ENCODE data around the gene PARD3. TPM values are rescaled to one million over a fixed set of nuclear protein-coding genes. Genes with fewer than 3 reads are reported as not detected.

Gene PARD3
- total RNA-seq, 1 donor, result 42.1 TPM

DNA sequence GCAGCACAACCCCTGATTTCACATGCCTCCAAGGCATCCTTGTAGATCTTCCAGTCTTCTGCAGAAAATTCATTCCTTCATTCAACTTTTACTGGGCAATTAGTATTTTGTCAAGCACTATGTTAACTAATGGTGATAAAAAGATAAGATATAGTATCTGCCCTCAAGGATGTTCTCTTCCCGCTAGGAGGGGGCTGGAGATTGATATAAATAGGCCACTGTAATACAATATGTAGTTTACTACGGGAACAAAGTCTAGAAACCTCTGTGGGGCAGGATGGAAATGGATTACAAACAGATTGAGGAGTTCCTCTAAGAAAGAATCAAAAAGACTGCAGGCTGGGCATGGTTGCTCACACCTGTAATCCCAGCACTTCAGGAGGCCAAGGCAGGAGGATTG lies 10.3 kb upstream of the PARD3 start:
- TF ChIP-seq, protein P1, sequence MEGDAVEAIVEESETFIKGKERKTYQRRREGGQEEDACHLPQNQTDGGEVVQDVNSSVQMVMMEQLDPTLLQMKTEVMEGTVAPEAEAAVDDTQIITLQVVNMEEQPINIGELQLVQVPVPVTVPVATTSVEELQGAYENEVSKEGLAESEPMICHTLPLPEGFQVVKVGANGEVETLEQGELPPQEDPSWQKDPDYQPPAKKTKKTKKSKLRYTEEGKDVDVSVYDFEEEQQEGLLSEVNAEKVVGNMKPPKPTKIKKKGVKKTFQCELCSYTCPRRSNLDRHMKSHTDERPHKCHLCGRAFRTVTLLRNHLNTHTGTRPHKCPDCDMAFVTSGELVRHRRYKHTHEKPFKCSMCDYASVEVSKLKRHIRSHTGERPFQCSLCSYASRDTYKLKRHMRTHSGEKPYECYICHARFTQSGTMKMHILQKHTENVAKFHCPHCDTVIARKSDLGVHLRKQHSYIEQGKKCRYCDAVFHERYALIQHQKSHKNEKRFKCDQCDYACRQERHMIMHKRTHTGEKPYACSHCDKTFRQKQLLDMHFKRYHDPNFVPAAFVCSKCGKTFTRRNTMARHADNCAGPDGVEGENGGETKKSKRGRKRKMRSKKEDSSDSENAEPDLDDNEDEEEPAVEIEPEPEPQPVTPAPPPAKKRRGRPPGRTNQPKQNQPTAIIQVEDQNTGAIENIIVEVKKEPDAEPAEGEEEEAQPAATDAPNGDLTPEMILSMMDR (IDR thresholded peaks at IDR 0.05; ENCODE audit: insufficient read depth, low read length), result no peak
- no peak overlapping the region for H3K4me3 ChIP-seq (ENCODE audit: low read depth, low read length)
- DNase-seq (ENCODE audit: low read depth), result no peak

DNA sequence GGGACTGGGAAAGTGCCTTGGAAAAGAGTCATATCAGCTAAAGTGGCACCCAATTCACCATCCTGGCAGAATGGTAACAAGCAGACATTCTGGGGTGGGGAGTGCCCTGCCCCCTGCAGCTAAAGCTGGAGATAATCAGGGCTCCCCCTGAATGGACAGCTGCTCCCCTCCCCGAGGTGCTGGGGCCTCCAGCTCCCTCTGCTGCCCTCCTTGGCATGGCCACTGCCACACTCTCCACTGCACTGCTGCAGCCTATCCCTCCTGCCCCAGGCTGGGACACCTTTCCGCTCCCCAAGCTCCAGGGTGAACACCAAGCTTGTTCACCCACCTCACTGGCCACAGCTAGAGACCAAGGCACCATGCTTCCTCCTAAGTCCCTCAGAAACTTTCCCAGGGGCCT lies 9.8 kb upstream of the PARD3 start:
- no peak overlapping the region for H3K4me3 ChIP-seq (ENCODE audit: low read depth, low read length)
- TF ChIP-seq, protein P1 (IDR thresholded peaks at IDR 0.05; ENCODE audit: insufficient read depth, low read length), result peak; percentile 6
- DNase-seq (ENCODE audit: low read depth), result no peak

DNA sequence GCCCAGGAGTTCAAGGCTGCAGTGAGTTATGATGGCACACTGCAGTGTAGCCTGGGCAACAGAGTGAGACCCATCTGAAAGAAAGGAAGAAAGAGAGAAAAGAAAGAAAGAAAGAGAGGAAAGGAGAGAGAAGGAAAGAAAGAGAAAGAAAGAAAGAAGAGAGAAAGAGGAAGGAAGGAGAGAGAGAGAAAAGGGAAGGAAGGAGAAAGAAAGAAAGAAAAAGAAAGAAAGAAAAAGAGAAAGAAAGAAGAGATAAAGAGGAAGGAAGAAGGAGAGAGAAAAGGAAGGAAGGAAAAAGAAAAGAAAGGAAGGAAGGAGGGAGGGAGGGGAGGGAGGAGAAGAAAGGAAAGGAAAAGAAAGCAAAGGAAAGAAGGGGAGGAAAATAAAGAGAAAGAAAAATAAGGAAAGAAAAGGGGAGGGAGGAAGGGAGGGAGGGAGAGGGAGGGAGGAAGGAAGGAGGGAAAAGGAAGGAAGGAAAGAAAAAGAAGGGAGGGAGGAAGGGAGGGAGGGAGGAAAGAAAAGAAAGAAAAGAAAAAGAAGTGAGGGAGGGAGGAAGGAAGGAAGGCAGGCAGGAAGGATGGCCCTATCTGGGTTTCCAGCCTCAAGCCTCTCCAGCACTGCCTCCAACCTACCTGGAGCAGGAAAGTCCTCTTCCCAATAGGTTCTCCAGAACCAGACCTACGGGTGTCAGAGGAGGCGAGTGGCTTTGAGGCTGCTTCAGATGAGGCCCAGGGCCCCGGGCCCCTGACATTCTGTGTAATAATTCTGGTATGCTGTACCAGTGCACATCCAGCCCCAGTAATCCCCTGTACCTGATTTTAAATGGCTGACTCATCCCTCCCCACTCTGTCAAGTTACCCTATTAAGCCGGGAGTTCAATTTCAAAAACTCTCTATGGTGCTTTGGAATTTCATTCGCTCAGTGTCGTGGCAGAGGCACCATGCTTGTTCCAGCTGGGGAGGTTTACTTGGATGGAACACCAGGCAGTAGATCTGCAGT lies 6.8 kb upstream of the PARD3 start:
- no peak for DNase-seq (ENCODE audit: low read depth)
- TF ChIP-seq, protein P1 (IDR thresholded peaks at IDR 0.05; ENCODE audit: insufficient read depth, low read length), result no peak
- no peak overlapping the region for H3K4me3 ChIP-seq (ENCODE audit: low read depth, low read length)

DNA sequence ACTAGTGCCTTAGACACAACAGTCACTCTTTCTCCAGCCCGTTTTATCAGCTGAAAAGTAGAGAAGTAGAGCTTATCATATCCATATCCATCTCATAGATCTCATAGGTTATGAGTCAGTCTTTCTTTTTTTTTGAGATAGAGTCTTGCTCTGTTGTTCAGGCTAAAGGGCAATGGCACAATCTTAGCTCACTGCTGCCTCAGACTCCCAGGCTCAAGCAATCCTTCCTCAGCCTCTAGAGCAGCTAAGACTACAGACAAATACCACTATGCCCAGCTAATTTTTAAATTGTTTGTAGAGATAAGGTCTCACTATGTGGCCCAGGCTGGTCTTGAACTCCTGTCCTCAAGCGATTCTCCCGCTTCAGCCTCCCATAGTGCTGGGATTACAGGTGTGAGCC lies 2.5 kb upstream of the PARD3 start:
- no peak overlapping the region for H3K4me3 ChIP-seq (ENCODE audit: low read depth, low read length)
- TF ChIP-seq, protein P1 (IDR thresholded peaks at IDR 0.05; ENCODE audit: insufficient read depth, low read length), result no peak
- no peak for DNase-seq (ENCODE audit: low read depth)

DNA sequence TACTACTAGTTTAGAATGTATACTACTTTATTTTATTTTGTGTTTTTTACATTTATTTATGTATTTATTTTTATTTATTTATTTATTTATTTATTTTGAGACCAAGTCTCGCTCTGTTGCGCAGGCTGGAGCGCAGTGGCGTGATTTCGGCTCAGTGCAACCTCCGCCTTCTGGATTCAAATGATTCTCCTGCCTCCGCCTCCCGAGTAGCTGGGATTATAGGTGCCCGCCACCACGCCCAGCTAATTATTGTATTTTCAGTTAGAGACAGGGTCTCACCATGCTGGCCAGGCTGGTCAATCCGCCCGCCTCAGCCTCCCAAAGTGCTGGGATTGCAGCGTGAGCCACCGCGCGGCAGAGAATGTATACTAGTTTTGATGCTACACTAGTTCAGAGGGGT lies 2.0 kb upstream of the PARD3 start:
- DNase-seq (ENCODE audit: low read depth), result no peak
- TF ChIP-seq, protein P1 (IDR thresholded peaks at IDR 0.05; ENCODE audit: insufficient read depth, low read length), result no peak
- no peak overlapping the region for H3K4me3 ChIP-seq (ENCODE audit: low read depth, low read length)

DNA sequence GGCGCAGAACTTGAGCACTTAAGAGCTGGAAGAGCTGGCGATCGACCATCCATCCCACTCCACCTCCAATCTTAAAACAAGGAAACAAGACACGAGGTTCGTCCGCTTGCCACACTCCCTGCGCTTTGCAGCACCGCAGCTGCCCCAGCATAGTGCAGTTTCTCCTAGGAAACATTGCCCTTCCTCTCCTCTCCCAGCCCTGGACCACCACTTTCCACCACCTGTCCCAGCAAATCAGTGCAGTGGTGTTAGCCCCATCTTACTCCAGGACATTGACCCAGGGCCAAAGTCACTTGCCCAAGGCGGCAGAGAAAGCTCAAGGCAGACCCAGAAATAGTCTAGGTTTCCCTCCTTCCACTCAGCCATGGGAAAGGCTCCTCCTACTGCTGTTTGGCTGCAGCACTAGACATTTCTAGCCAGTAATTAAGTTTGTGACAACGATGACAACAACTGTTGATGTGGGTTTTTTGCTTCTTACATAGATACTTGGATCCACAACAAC lies 1.5 kb upstream of the PARD3 start:
- peak; percentile 40 for DNase-seq (ENCODE audit: low read depth)

More for the DNA sequence above, 1.5 kb upstream of the PARD3 start:
- H3K4me3 ChIP-seq (ENCODE audit: low read depth, low read length), result peak overlapping the region; percentile 84
- TF ChIP-seq, protein P1 (IDR thresholded peaks at IDR 0.05; ENCODE audit: insufficient read depth, low read length), result no peak
